Muscle layer of duodenum (tissue), 2 donors: ENCODE results near the gene SCUBE2.

Source experiments
- H3K27ac ChIP-seq: one replicate; pipeline ENCODE4 v1.7.0; 2013; ENCODE audit warnings: mild to moderate bottlenecking, low read length
- H3K27me3 ChIP-seq: one replicate; pipeline ENCODE4 v1.7.0; 2013; ENCODE audit warnings: low read depth, mild to moderate bottlenecking, control low read depth, low read length
- H3K36me3 ChIP-seq, 2 donors: one replicate each; pipeline ENCODE4 v1.7.0; 2013; ENCODE audit warnings: low read length in 2 of 2, control low read depth in 1 of 2, mild to moderate bottlenecking in 1 of 2; ENCODE audit not compliant: insufficient read depth in 2 of 2, control insufficient read depth in 1 of 2
- H3K4me1 ChIP-seq, 2 donors: one replicate each; pipeline ENCODE4 v1.7.0; 2013; ENCODE audit warnings: low read length in 2 of 2, mild to moderate bottlenecking in 2 of 2, control low read depth in 1 of 2, moderate library complexity in 1 of 2; ENCODE audit not compliant: insufficient read depth in 2 of 2, control insufficient read depth in 1 of 2
- H3K4me3 ChIP-seq, 2 donors: one replicate each; pipeline ENCODE4 v1.7.0; 2013; ENCODE audit warnings: low read length in 2 of 2, low read depth in 1 of 2, mild to moderate bottlenecking in 1 of 2
- H3K9me3 ChIP-seq, 2 donors: one replicate each; pipeline ENCODE4 v1.7.0; 2013; ENCODE audit warnings: low read length in 2 of 2, control low read depth in 1 of 2, mild to moderate bottlenecking in 1 of 2; ENCODE audit not compliant: control insufficient read depth in 1 of 2
- donor health status: healthy.

SCUBE2 gene

GRCh38 chr11:9053316-9054035 is 37.9 kb downstream of the SCUBE2 start:
- H3K27ac ChIP-seq = no peak overlapping the region
- H3K27me3 ChIP-seq = no peaks in the 10 kb centered on the region
- H3K36me3 ChIP-seq = peaks cover 0 to 3% of the 10 kb centered on the region in 2 donors
- peaks cover 0 to 24% of the 10 kb centered on the region in 2 donors for H3K4me1 ChIP-seq
- H3K9me3 ChIP-seq = no peaks in the 10 kb centered on the region
- no peak overlapping the region for H3K4me3 ChIP-seq

GRCh38 chr11:9052316-9052715 is 39.1 kb downstream of the SCUBE2 start:
- Histone ChIP-seq H3K27me3 (no peaks in the 10 kb centered on the region), H3K27ac (no peak overlapping the region), H3K4me1 (peaks cover 0 to 21% of the 10 kb centered on the region in 2 donors), H3K36me3 (peaks cover 0 to 3% of the 10 kb centered on the region in 2 donors), H3K9me3 (no peaks in the 10 kb centered on the region), H3K4me3 (no peak overlapping the region)

- Histone ChIP-seq H3K27me3 (no peaks in the 10 kb centered on the region), H3K9me3 (no peaks in the 10 kb centered on the region), H3K4me1 (peaks cover 0 to 11% of the 10 kb centered on the region in 2 donors), H3K27ac (no peak overlapping the region), H3K36me3 (peaks cover 0 to 3% of the 10 kb centered on the region in 2 donors), H3K4me3 (no peak overlapping the region)
These were observed 41.4 kb downstream of the SCUBE2 start for GRCh38 chr11:9049959-9050358.

GRCh38 chr11:9047964-9048523 is 43.4 kb downstream of the SCUBE2 start:
- peak overlapping the region; percentile 71 for H3K27ac ChIP-seq

GRCh38 chr11:9046481-9046880 is 44.9 kb downstream of the SCUBE2 start:
- no peaks in the 10 kb centered on the region for H3K36me3 ChIP-seq
- H3K27me3 ChIP-seq = no peaks in the 10 kb centered on the region
- peaks cover 3 to 15% of the 10 kb centered on the region in 2 donors for H3K4me1 ChIP-seq
- no peaks in the 10 kb centered on the region for H3K9me3 ChIP-seq
- peak overlapping the region; percentile 71 for H3K27ac ChIP-seq
- no peak overlapping the region for H3K4me3 ChIP-seq

More at GRCh38 chr11:9047964-9048523, 43.4 kb downstream of the SCUBE2 start:
- peak overlapping the region in 1 of 2 donors; percentile 13 for H3K4me3 ChIP-seq
- no peaks in the 10 kb centered on the region for H3K9me3 ChIP-seq
- peaks cover 0 to 11% of the 10 kb centered on the region in 2 donors for H3K4me1 ChIP-seq
- peaks cover 0 to 3% of the 10 kb centered on the region in 2 donors for H3K36me3 ChIP-seq
- H3K27me3 ChIP-seq = no peaks in the 10 kb centered on the region

- no peaks in the 10 kb centered on the region for H3K9me3 ChIP-seq
- H3K4me1 ChIP-seq = peaks cover 3 to 16% of the 10 kb centered on the region in 2 donors
- no peaks in the 10 kb centered on the region for H3K36me3 ChIP-seq
- H3K27ac ChIP-seq = no peak overlapping the region
- no peak overlapping the region for H3K4me3 ChIP-seq
- H3K27me3 ChIP-seq = no peaks in the 10 kb centered on the region
These were observed 48.9 kb downstream of the SCUBE2 start for GRCh38 chr11:9042488-9042887.

GRCh38 chr11:9041747-9042146 is 49.7 kb downstream of the SCUBE2 start:
- Histone ChIP-seq H3K4me1 (peaks cover 3 to 11% of the 10 kb centered on the region in 2 donors), H3K27ac (no peak overlapping the region), H3K36me3 (no peaks in the 10 kb centered on the region), H3K9me3 (no peaks in the 10 kb centered on the region), H3K27me3 (no peaks in the 10 kb centered on the region), H3K4me3 (no peak overlapping the region)

GRCh38 chr11:9040410-9040809 is 51.0 kb downstream of the SCUBE2 start:
- H3K36me3 ChIP-seq = no peaks in the 10 kb centered on the region
- H3K4me1 ChIP-seq = peaks cover 3 to 8% of the 10 kb centered on the region in 2 donors
- no peak overlapping the region for H3K4me3 ChIP-seq
- H3K27ac ChIP-seq = no peak overlapping the region
- no peaks in the 10 kb centered on the region for H3K27me3 ChIP-seq
- no peaks in the 10 kb centered on the region for H3K9me3 ChIP-seq

- H3K4me1 ChIP-seq = peaks cover 3 to 8% of the 10 kb centered on the region in 2 donors
- H3K27ac ChIP-seq = no peak overlapping the region
- no peaks in the 10 kb centered on the region for H3K36me3 ChIP-seq
- no peaks in the 10 kb centered on the region for H3K9me3 ChIP-seq
- no peaks in the 10 kb centered on the region for H3K27me3 ChIP-seq
- H3K4me3 ChIP-seq = no peak overlapping the region
These were observed 51.5 kb downstream of the SCUBE2 start for GRCh38 chr11:9039863-9040262.

- no peaks in the 10 kb centered on the region for H3K9me3 ChIP-seq
- H3K4me1 ChIP-seq = peaks cover 3 to 8% of the 10 kb centered on the region in 2 donors
- no peaks in the 10 kb centered on the region for H3K36me3 ChIP-seq
- H3K27ac ChIP-seq = no peak overlapping the region
- H3K4me3 ChIP-seq = no peak overlapping the region
- no peaks in the 10 kb centered on the region for H3K27me3 ChIP-seq
These were observed 52.2 kb downstream of the SCUBE2 start for GRCh38 chr11:9039198-9039597.

GRCh38 chr11:9038541-9038940 is 52.9 kb downstream of the SCUBE2 start:
- no peaks in the 10 kb centered on the region for H3K9me3 ChIP-seq
- peaks cover 3 to 8% of the 10 kb centered on the region in 2 donors for H3K4me1 ChIP-seq
- no peak overlapping the region for H3K4me3 ChIP-seq
- no peak overlapping the region for H3K27ac ChIP-seq
- no peaks in the 10 kb centered on the region for H3K36me3 ChIP-seq
- no peaks in the 10 kb centered on the region for H3K27me3 ChIP-seq
